ENCODE results near the gene SUMO2.
"Not testable (repeated sequence)": the region's sequence is repeated elsewhere in the genome, so short reads cannot be mapped to it uniquely, and the experiment has no call there.

SUMO2 gene

GRCh38 chr17:75182569-75183436 lies at the start of gene SUMO2:
Gene SUMO2, minus strand, starts transcription at chr17:75182959. Its CDS starts 125 bp downstream, at chr17:75182834.
- FAIRE-seq (peak; percentile 98), DNase-seq (ENCODE audit: insufficient read length, low spot score) (peak; percentile 99)

GRCh38 chr17:75231741-75232464 lies 49.1 kb upstream of the SUMO2 start:
- no peak for DNase-seq (ENCODE audit: insufficient read length, low spot score)
- no peak for FAIRE-seq

DNA sequence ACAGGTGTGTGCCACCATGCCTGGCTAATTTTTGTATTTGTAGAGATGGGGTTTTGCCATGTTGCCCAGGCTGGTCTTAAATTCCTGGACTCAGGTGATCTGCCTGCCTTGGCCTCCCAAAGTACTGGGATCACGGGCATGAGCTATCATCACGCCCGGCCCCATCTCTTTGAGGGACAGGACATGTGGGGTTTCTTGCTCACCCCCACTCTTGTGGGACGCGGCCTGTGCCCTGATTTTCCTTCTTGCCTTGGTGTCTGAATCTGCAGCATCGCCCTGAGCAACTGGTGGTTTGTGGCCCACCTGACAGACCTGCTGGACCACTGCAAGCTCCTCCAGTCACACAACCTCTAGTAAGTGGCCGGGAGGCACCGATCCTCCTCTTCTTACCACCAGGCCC lies 48.3 kb upstream of the SUMO2 start:
- FAIRE-seq, result no peak
- DNase-seq (ENCODE audit: insufficient read length, low spot score), result no peak

- no peak for FAIRE-seq
These were observed 46.1 kb upstream of the SUMO2 start for GRCh38 chr17:75228847-75229246.

GRCh38 chr17:75228305-75228704 lies 45.5 kb upstream of the SUMO2 start:
- no peak for FAIRE-seq
- no peak for DNase-seq (ENCODE audit: insufficient read length, low spot score)

More at GRCh38 chr17:75228847-75229246, 46.1 kb upstream of the SUMO2 start:
- no peak for DNase-seq (ENCODE audit: insufficient read length, low spot score)

DNA sequence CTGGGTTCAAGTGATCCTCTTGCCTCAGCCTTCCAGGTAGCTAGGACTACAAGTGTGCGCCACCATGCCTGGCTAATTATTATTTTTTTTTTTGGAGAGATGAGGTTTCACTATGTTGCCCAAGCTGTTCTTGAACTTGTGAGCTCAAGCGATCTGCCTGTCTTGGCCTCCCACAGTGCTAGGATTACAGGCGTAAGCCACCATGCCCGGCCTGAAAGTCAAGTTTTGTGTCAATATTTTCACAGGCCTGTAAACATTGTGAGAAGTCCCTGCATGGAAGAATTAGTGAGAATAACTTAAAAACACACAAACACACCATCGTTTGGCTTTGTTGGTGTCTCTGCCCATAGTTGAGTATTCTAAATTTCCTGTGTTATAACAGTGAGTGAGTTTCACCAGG lies 45.0 kb upstream of the SUMO2 start:
- no peak for FAIRE-seq
- DNase-seq (ENCODE audit: insufficient read length, low spot score), result no peak

DNA sequence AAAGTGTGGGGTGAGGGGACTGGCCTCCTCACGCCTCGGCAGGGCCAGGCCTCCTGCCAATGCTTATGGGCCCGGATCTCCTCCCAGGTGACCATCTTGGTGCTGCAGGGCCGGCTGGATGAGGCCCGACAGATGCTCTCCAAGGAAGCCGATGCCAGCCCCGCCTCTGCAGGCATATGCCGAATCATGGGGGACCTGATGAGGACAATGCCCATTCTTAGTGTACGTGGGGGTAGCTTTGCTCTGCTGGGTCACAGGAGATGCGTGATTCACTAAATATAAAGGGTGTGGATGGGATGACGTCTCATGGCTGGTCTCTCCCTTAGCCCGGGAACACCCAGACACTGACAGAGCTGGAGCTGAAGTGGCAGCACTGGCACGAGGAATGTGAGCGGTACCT lies 42.3 kb upstream of the SUMO2 start:
- FAIRE-seq, result no peak

DNA sequence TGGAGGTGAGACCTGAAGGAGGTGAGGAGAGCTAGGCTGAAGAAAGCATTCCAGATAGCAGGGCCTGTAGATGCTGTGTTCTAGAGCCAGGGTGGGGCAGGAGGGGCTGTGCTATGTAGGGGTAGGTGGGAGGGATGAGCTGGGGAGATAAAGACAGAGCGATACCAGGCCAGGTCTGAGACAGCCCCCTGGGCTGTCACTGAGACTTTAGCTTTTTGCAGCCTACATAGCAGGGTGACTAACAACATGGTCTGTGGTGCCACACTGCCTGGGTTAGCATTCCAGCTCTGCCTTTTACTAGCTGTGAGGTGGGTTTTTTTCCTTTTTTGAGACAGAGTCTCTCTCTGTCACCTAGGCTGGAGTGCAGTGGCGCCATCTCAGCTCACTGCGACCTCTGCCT lies 37.1 kb upstream of the SUMO2 start:
- DNase-seq (ENCODE audit: insufficient read length, low spot score), result no peak
- FAIRE-seq, result no peak

More for the DNA sequence above, 42.3 kb upstream of the SUMO2 start:
- DNase-seq (ENCODE audit: insufficient read length, low spot score), result no peak

DNA sequence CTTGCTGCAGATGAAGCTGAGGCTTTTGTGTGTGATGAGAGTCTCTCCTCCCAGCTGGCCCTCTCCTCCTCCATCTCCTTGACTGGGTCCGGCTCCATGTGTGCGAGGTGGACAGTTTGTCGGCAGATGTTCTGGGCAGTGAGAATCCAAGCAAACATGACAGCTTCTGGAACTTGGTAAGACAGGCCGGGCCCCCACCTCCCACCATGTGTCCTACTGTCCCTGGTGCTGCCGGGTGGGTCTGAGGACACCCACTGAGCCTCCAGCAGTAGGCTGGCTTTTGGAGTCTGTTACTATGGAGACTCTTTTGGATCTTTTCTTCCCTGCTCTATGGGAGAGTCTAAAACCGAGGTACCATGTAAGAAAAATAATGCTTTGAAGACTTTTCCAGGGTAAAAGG lies 35.4 kb upstream of the SUMO2 start:
- FAIRE-seq, result no peak
- DNase-seq (ENCODE audit: insufficient read length, low spot score), result no peak

- FAIRE-seq, result no peak
- no peak for DNase-seq (ENCODE audit: insufficient read length, low spot score)
These were observed 26.3 kb upstream of the SUMO2 start for GRCh38 chr17:75209061-75209460.

GRCh38 chr17:75208161-75208560 lies 25.4 kb upstream of the SUMO2 start:
- FAIRE-seq (no peak), DNase-seq (ENCODE audit: insufficient read length, low spot score) (no peak)

GRCh38 chr17:75207760-75208159 lies 25.0 kb upstream of the SUMO2 start:
- DNase-seq (ENCODE audit: insufficient read length, low spot score) (no peak), FAIRE-seq (no peak)

- DNase-seq (ENCODE audit: insufficient read length, low spot score); FAIRE-seq: not testable (repeated sequence)
These were observed 24.3 kb upstream of the SUMO2 start for GRCh38 chr17:75207050-75207407.

DNA sequence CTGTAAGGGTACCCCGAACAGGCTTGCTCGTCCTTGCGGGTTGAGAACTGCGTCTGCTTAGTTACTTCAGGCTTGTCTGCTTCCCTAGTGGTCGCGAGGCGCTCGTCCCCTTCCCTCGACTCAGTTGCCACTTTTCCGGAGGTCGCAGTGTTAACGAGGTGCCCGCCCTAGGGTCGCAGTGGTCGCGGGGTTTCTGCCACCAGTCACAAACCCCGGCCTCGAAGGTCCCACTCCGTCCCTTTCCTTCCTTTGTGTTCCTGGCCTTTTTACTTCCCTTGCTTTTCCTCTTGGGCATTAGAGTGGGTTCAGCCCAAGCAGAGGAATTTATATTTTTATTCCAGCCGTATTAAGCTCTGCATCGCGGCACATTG lies 23.0 kb upstream of the SUMO2 start:
- no peak for FAIRE-seq

GRCh38 chr17:75205037-75205792 lies 22.5 kb upstream of the SUMO2 start, which contains the start of gene NUP85:
Gene NUP85, plus strand, starts transcription at chr17:75205679. Its CDS starts 83 bp downstream, at chr17:75205762.
- FAIRE-seq (peak; percentile 89), DNase-seq (ENCODE audit: insufficient read length, low spot score) (peak; percentile 100)

More for the DNA sequence above, 23.0 kb upstream of the SUMO2 start:
- no peak for DNase-seq (ENCODE audit: insufficient read length, low spot score)

DNA sequence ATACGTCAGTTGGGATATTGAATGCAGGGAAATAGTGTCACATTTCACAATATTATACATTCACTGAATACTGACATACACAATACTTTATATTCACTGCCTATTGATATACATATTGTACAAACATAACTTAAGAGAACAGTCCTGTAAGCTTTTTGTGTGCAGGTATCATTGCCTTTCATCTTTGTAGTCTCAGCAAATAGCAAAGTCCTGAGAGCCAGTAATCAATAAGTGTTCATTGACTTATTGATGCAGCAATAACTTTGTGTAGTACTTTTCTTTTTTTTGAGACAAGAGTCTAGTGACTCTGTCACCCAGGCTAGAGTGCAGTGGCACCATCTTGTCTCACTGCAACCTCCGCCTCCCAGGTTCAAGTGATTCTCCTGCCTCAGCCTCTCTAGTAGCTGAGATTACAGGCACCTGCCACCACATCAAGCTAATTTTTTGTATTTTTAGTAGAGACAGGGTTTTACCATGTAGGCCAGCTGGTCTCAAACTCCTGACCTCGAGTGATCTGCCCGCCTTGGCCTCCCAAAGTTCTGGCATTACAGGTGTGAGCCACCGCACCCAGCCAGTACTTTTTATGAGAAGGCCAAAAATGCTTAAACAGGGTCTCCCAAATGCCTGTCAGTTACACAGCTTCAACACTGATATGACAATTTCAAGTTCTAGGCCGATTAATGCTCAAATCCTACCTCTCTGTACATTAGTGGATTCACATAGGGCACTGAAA lies 17.3 kb upstream of the SUMO2 start:
- DNase-seq (ENCODE audit: insufficient read length, low spot score) (no peak), FAIRE-seq (no peak)

DNA sequence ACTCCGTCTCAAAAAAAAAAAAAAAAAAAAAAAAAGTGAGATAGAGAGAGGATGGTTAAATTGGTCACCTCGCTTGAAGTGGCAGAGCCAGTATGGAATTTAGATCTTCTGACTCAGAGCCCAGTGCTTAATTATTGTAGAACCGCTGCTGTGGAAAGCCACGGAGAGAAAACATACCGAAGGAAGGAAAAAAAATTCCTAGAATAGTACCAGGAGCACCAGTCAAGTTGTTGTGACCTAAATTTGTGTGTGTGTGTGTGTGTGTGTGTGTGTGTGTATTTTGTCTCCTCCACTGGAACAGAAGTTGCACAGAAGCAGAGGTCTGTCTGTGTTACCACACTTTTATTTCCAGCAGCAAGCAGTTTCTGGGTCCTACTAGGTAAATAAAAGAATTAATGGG lies 12.1 kb upstream of the SUMO2 start:
- DNase-seq (ENCODE audit: insufficient read length, low spot score), result no peak
- no peak for FAIRE-seq

- no peak for DNase-seq (ENCODE audit: insufficient read length, low spot score)
- FAIRE-seq, result no peak
These were observed 8.8 kb upstream of the SUMO2 start for GRCh38 chr17:75191584-75191983.

DNA sequence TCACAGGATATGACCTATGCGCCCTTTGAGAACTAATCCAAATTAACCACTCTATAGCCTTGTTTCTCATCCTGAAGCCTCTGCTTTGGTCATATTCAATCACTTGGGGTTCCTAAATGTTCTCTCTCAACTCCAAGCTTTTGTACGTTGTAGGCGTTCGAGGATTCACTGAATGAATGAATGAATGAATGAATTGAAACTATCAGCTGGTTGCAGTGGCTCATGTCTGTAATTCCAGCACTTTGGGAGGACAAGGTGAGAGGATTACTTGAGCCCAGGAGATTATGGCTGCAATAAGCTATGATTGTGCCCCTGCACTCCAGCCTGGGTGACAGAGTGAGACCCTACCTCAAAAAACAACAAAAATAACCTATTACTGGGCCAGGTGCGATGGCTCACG lies 5.9 kb upstream of the SUMO2 start:
- DNase-seq (ENCODE audit: insufficient read length, low spot score) (no peak), FAIRE-seq (no peak)

Measured in HTR-8/SVneo (cell line).